NCI-H2081 treated with DMSO at 0.1 percent for 48 hours (cell line): Measurements from ENCODE around the gene IMMP1L.

Source experiments
- DNase-seq: peaks from one replicate; lab custom pipeline; 2025; lab: John Stamatoyannopoulos, UW

Gene IMMP1L

GRCh38 chr11:31474083-31474482, 35.3 kb downstream of the IMMP1L start:
- DNase-seq, result no peak

- no peak for DNase-seq
These were observed 45.0 kb downstream of the IMMP1L start for GRCh38 chr11:31464436-31464835.

GRCh38 chr11:31455177-31455576, 54.2 kb downstream of the IMMP1L start:
- DNase-seq, result no peak

GRCh38 chr11:31450841-31451240, 58.6 kb downstream of the IMMP1L start:
- no peak for DNase-seq

- DNase-seq, result no peak
These were observed 60.4 kb downstream of the IMMP1L start for GRCh38 chr11:31449040-31449439.

GRCh38 chr11:31445621-31446020, 63.8 kb downstream of the IMMP1L start:
- no peak for DNase-seq

- DNase-seq, result no peak
These were observed 65.6 kb downstream of the IMMP1L start for GRCh38 chr11:31443802-31444201.

GRCh38 chr11:31442086-31442485, 67.3 kb downstream of the IMMP1L start:
- DNase-seq, result peak; percentile 98

GRCh38 chr11:31441296-31441695, 68.1 kb downstream of the IMMP1L start:
- no peak for DNase-seq

- no peak for DNase-seq
These were observed 71.5 kb downstream of the IMMP1L start for GRCh38 chr11:31437742-31438435.

GRCh38 chr11:31433851-31434250, 75.6 kb downstream of the IMMP1L start:
- DNase-seq, result no peak

- no peak for DNase-seq
These were observed 84.8 kb downstream of the IMMP1L start for GRCh38 chr11:31424652-31425051.

GRCh38 chr11:31422703-31423102, 86.7 kb downstream of the IMMP1L start:
- DNase-seq, result peak; percentile 61

- no peak for DNase-seq
These were observed 87.6 kb downstream of the IMMP1L start for GRCh38 chr11:31421820-31422219.

- no peak for DNase-seq
These were observed 89.8 kb downstream of the IMMP1L start for GRCh38 chr11:31419669-31420068.

- no peak for DNase-seq
These were observed 90.3 kb downstream of the IMMP1L start for GRCh38 chr11:31419138-31419537.

- no peak for DNase-seq
These were observed 91.6 kb downstream of the IMMP1L start for GRCh38 chr11:31417816-31418215.

- no peak for DNase-seq
These were observed 92.1 kb downstream of the IMMP1L start for GRCh38 chr11:31417357-31417756.

GRCh38 chr11:31415435-31415834, 94.0 kb downstream of the IMMP1L start:
- no peak for DNase-seq

- no peak for DNase-seq
These were observed 95.1 kb downstream of the IMMP1L start for GRCh38 chr11:31414338-31414737.

GRCh38 chr11:31412946-31413345, 96.5 kb downstream of the IMMP1L start:
- DNase-seq, result no peak

- no peak for DNase-seq
These were observed 101.2 kb downstream of the IMMP1L start for GRCh38 chr11:31408201-31408600.

GRCh38 chr11:31404614-31405013, 104.8 kb downstream of the IMMP1L start:
- DNase-seq, result no peak

- peak; percentile 35 for DNase-seq
These were observed 112.1 kb downstream of the IMMP1L start for GRCh38 chr11:31397239-31397834.
